K562 (cell line): ENCODE measurements around the gene IQCN. TPM values are rescaled to one million over a fixed set of nuclear protein-coding genes. Genes with fewer than 3 reads are reported as not detected.

Source experiments
- BMI1 ChIP-seq: fragments of 150-350 bp; IDR thresholded peaks from 2 replicates; pipeline ENCODE4 v1.6.1; 2014; ENCODE audit warnings: low read length
- BRCA1 ChIP-seq, 2 experiments: fragments of 450-650 bp in 1 of 2; sonication (generic) in 1 of 2; formaldehyde crosslinking in 1 of 2; IDR thresholded peaks; 2 replicates each; pipeline versions ENCODE4 v1.5.0 to v1.6.1; 2017 to 2020; ENCODE audit warnings: mild to moderate bottlenecking in 1 of 2, missing genetic modification reagents in 1 of 2
- CCAR2 ChIP-seq: fragments of 200-400 bp; formaldehyde crosslinking; IDR thresholded peaks from 2 replicates; pipeline ENCODE4 v1.6.1; 2017; ENCODE audit warnings: mild to moderate bottlenecking, low read depth, low read length
- EHMT2 ChIP-seq: fragments of 450-650 bp; IDR thresholded peaks from 2 replicates; pipeline ENCODE4 v1.6.1; 2018; ENCODE audit warnings: antibody characterized with exemption
- ETV6 ChIP-seq, 3 experiments: fragments of 150-350 bp in 1 of 3; sonication (generic) in 1 of 3; formaldehyde crosslinking in 1 of 3; IDR thresholded peaks; 2 replicates each; pipeline versions ENCODE4 v1.6.1 to v1.8.0; 2014 to 2022; ENCODE audit warnings: borderline replicate concordance in 2 of 3, low read depth in 2 of 3, antibody characterized with exemption in 1 of 3, low read length in 1 of 3, mild to moderate bottlenecking in 1 of 3, missing genetic modification reagents in 1 of 3
- HNRNPL ChIP-seq: fragments of 200-400 bp; formaldehyde crosslinking; IDR thresholded peaks from 2 replicates; pipeline ENCODE4 v1.6.1; 2017; ENCODE audit warnings: low read depth, mild to moderate bottlenecking, low read length
- IRF9 ChIP-seq: fragments of 450-650 bp; IDR thresholded peaks from 2 replicates; pipeline ENCODE4 v1.6.1; 2016; ENCODE audit warnings: missing biosample characterization, missing genetic modification characterization
- KLF1 ChIP-seq: fragments of 450-650 bp; IDR thresholded peaks from 2 replicates; pipeline ENCODE4 v1.6.1; 2016; ENCODE audit warnings: missing genetic modification characterization, missing compliant biosample characterization
- MYBL2 ChIP-seq, 2 experiments: fragments of 450-650 bp in 1 of 2; sonication (generic) in 1 of 2; formaldehyde crosslinking in 1 of 2; IDR thresholded peaks; 2 replicates each; pipeline versions ENCODE4 v1.6.1 to v1.8.1; 2017 to 2022; ENCODE audit warnings: borderline replicate concordance in 1 of 2, inconsistent platforms in 1 of 2, low read depth in 1 of 2, mild to moderate bottlenecking in 1 of 2, missing genetic modification reagents in 1 of 2, moderate library complexity in 1 of 2
- NR2C2 ChIP-seq, 2 experiments: fragments of 200-800 bp in 1 of 2; sonication (Bioruptor generic) in 1 of 2; sonication (generic) in 1 of 2; formaldehyde crosslinking in 1 of 2; IDR thresholded peaks; 2 replicates each; pipeline versions ENCODE4 v1.6.1 to v1.8.0; 2016 to 2022; ENCODE audit warnings: mild to moderate bottlenecking in 1 of 2, missing compliant biosample characterization in 1 of 2, missing genetic modification characterization in 1 of 2, missing genetic modification reagents in 1 of 2
- PREB ChIP-seq: sonication (generic); formaldehyde crosslinking; IDR thresholded peaks from 2 replicates; pipeline ENCODE4 v1.8.1; 2023; ENCODE audit warnings: mild to moderate bottlenecking, missing genetic modification reagents
- RB1 ChIP-seq: fragments of 450-650 bp; IDR thresholded peaks from 2 replicates; pipeline ENCODE4 v1.6.1; 2017; ENCODE audit warnings: low read depth, mild to moderate bottlenecking
- RBM22 ChIP-seq: fragments of 200-400 bp; formaldehyde crosslinking; IDR thresholded peaks from 2 replicates; pipeline ENCODE4 v1.6.1; 2018; ENCODE audit warnings: low read length, low read depth; ENCODE audit not compliant: poor library complexity, severe bottlenecking
- SFPQ ChIP-seq: fragments of 200-400 bp; formaldehyde crosslinking; IDR thresholded peaks from 2 replicates; pipeline ENCODE4 v1.6.1; 2017; ENCODE audit warnings: mild to moderate bottlenecking, low read depth, low read length, moderate library complexity
- SLC30A9 ChIP-seq: fragments of 250-450 bp; sonication (Bioruptor Pico); IDR thresholded peaks from 2 replicates; pipeline ENCODE4 v1.8.0; 2022; ENCODE audit warnings: mild to moderate bottlenecking, moderate library complexity
- SMARCC2 ChIP-seq: fragments of 450-650 bp; IDR thresholded peaks from 2 replicates; pipeline ENCODE4 v1.6.1; 2017; ENCODE audit warnings: antibody characterized with exemption, moderate library complexity, mild to moderate bottlenecking, low read depth
- ZC3H4 ChIP-seq: sonication (generic); formaldehyde crosslinking; IDR thresholded peaks from 2 replicates; pipeline ENCODE4 v1.9.0; 2021; ENCODE audit warnings: missing genetic modification reagents, borderline replicate concordance
- ZNF175 ChIP-seq: fragments of 200-800 bp; sonication (Bioruptor generic); IDR thresholded peaks from 2 replicates; pipeline ENCODE4 v1.6.1; 2016; ENCODE audit warnings: low read depth, mild to moderate bottlenecking, missing genetic modification characterization, missing compliant biosample characterization
- ZNF282 ChIP-seq: sonication (generic); formaldehyde crosslinking; IDR thresholded peaks from 2 replicates; pipeline ENCODE4 v1.8.1; 2023; ENCODE audit warnings: missing genetic modification reagents
- ZNF395 ChIP-seq: fragments of 200-800 bp; sonication (Bioruptor generic); IDR thresholded peaks from 2 replicates; pipeline ENCODE4 v1.6.1; 2017; ENCODE audit warnings: missing genetic modification characterization, missing compliant biosample characterization
- ZNF589 ChIP-seq: fragments of 200-800 bp; sonication (Bioruptor generic); IDR thresholded peaks from 2 replicates; pipeline ENCODE4 v1.6.1; 2016; ENCODE audit warnings: low read depth, missing genetic modification characterization, missing compliant biosample characterization
- polyA plus RNA-seq, 8 experiments: library from polyadenylated mRNA; depleted of rRNA in 4 of 8; stranded (reverse) in 5 of 8; unstranded in 3 of 8; fragments of >200 nt; fragmentation: Nextera tagmentation in 2 of 8; fragmentation: Illumina TruSeq in 1 of 8; extraction: Ambion mirVana in 2 of 8; extraction: Trizol in 1 of 8; gene quantifications; 2 replicates each; pipeline versions ENCODE4 v1.2.1 to v1.2.3, GENCODE V29; 2011 to 2014; ENCODE audit warnings: inconsistent platforms in 1 of 8, missing spikeins in 1 of 8
- total RNA-seq, 7 experiments: library from RNA; depleted of rRNA in 6 of 7; stranded (reverse); fragments of >200 nt in 6 of 7; fragmentation: Illumina TruSeq in 2 of 7; extraction: Trizol in 2 of 7; gene quantifications; 2 replicates each; pipeline versions ENCODE4 v1.2.1 to v1.2.3, GENCODE V29; 2011 to 2021; ENCODE audit warnings: low replicate concordance in 1 of 7

The IQCN gene
- total and polyA plus RNA-seq, 9 of the 15 experiments (the other 6 are each of a cell fraction or from before 2014, with no cell fraction given): 0.01 to 0.07 (median 0.04) TPM; not detected in 3

- TF ChIP-seq IRF9: no peak
- no peak for TF ChIP-seq SFPQ
- TF ChIP-seq RBM22: peak; percentile 96
- TF ChIP-seq SLC30A9 (CRISPR knock-in tag): no peak
- TF ChIP-seq RB1: peak; percentile 96
- no peak for TF ChIP-seq ZNF589
- 0 out of 2 replicates have a peak, but pooled peaks have one; percentile 53 for TF ChIP-seq SMARCC2
- no peak for TF ChIP-seq HNRNPL
- TF ChIP-seq CCAR2: no peak
- no peak for TF ChIP-seq BMI1
- no peak for TF ChIP-seq ZNF175
- no peak for TF ChIP-seq EHMT2
- no peak for TF ChIP-seq NR2C2 (CRISPR knock-in tag; IDR thresholded peaks at IDR 0.05)
- no peak for TF ChIP-seq NR2C2 (tag; IDR thresholded peaks at IDR 0.05)
- TF ChIP-seq PREB (CRISPR knock-in tag): no peak
- TF ChIP-seq ZNF395: no peak
- peak; percentile 80 for TF ChIP-seq ZC3H4 (CRISPR knock-in tag)
- TF ChIP-seq KLF1 (tag): no peak
- TF ChIP-seq BRCA1 (IDR thresholded peaks at IDR 0.05): no peak
- TF ChIP-seq BRCA1 (CRISPR knock-in tag; IDR thresholded peaks at IDR 0.05): no peak
- no peak for TF ChIP-seq ETV6 (IDR thresholded peaks at IDR 0.05; ENCODE audit: borderline replicate concordance in 1 of 2, low read depth in 2 of 2, low read length in 1 of 2)
- TF ChIP-seq ETV6 (CRISPR knock-in tag; IDR thresholded peaks at IDR 0.05; ENCODE audit: borderline replicate concordance): peak; percentile 56; the same call in 1 of the 2 replicates
- no peak for TF ChIP-seq ZNF282 (CRISPR knock-in tag)
- no peak for TF ChIP-seq MYBL2 (IDR thresholded peaks at IDR 0.05; ENCODE audit: low read depth)
- no peak for TF ChIP-seq MYBL2 (CRISPR knock-in tag; IDR thresholded peaks at IDR 0.05; ENCODE audit: borderline replicate concordance)
Measured at GRCh38 chr19:18279516-18280246, 5.4 kb upstream of the IQCN start (continued).
